ENCODE results near the gene NGEF. TPM values are rescaled to one million over a fixed set of nuclear protein-coding genes. Genes with fewer than 3 reads are reported as not detected.
A peak's percentile ranks its signal among the peaks of the same experiment; 100 is the strongest.

NGEF gene
- total and polyA plus RNA-seq, 9 donors: 0.66 to 4.8 (median 1.9) TPM

- Histone ChIP-seq H3K27ac (ENCODE audit: low read length) (no peak overlapping the region), H3K36me3 (ENCODE audit: control insufficient read depth, insufficient read depth, low read length) (no peaks in the 10 kb centered on the region), H3K4me3 (ENCODE audit: low read length) (no peak overlapping the region), H3K27me3 (ENCODE audit: control insufficient read depth, insufficient read depth, low read length) (peaks cover 4% of the 10 kb centered on the region), H3K9me3 (replicated peaks; ENCODE audit: control insufficient read depth, low read depth, low read length) (no peaks in the 10 kb centered on the region), H3K4me1 (ENCODE audit: control insufficient read depth, insufficient read depth, low read length) (no peaks in the 10 kb centered on the region)
- 62% methylated on average over 11 of the region's 11 CpGs for WGBS (ENCODE audit: insufficient coverage)
- DNase-seq: no peak
Observed at GRCh38 chr2:232951181-232951580, 61.9 kb downstream of the NGEF start.

GRCh38 chr2:232950751-232951150, 62.3 kb downstream of the NGEF start:
- H3K36me3 ChIP-seq (ENCODE audit: control insufficient read depth, insufficient read depth, low read length): no peaks in the 10 kb centered on the region
- DNase-seq: no peak
- H3K4me3 ChIP-seq (ENCODE audit: low read length): no peak overlapping the region
- peaks cover 4% of the 10 kb centered on the region for H3K27me3 ChIP-seq (ENCODE audit: control insufficient read depth, insufficient read depth, low read length)
- H3K27ac ChIP-seq (ENCODE audit: low read length): no peak overlapping the region
- WGBS (ENCODE audit: insufficient coverage): 71% methylated on average over 8 of the region's 8 CpGs
- H3K9me3 ChIP-seq (replicated peaks; ENCODE audit: control insufficient read depth, low read depth, low read length): no peaks in the 10 kb centered on the region
- H3K4me1 ChIP-seq (ENCODE audit: control insufficient read depth, insufficient read depth, low read length): no peaks in the 10 kb centered on the region

DNA sequence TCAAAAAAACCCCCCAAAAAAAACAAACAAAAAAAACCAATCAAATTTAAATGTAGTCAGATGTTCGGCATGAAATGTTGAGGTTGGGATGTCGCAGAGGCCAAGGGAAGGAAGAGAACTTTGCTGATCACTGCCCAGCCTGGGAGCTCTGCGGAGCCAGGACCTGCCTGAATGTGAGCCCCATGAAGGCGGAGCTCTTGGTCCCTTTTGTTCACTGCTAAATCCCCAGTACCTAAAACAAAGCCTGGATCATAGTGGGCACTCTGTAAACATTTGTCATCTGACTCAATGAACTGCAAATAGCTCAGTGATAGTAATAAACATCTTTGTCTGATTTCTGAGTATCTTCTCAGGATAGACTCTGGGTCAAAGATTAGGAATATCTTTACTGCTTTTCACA, 64.0 kb downstream of the NGEF start:
- WGBS (ENCODE audit: insufficient coverage): 90% methylated on average over 2 of the region's 4 CpGs
- no peaks in the 10 kb centered on the region for H3K4me1 ChIP-seq (ENCODE audit: control insufficient read depth, insufficient read depth, low read length)
- no peak for DNase-seq
- no peak overlapping the region for H3K27ac ChIP-seq (ENCODE audit: low read length)
- H3K36me3 ChIP-seq (ENCODE audit: control insufficient read depth, insufficient read depth, low read length): no peaks in the 10 kb centered on the region
- peaks cover 2% of the 10 kb centered on the region for H3K27me3 ChIP-seq (ENCODE audit: control insufficient read depth, insufficient read depth, low read length)
- no peaks in the 10 kb centered on the region for H3K9me3 ChIP-seq (replicated peaks; ENCODE audit: control insufficient read depth, low read depth, low read length)
- H3K4me3 ChIP-seq (ENCODE audit: low read length): no peak overlapping the region

GRCh38 chr2:232942831-232943230, 70.2 kb downstream of the NGEF start:
- Histone ChIP-seq H3K4me1 (ENCODE audit: control insufficient read depth, insufficient read depth, low read length) (no peaks in the 10 kb centered on the region), H3K4me3 (ENCODE audit: low read length) (no peak overlapping the region), H3K27ac (ENCODE audit: low read length) (no peak overlapping the region), H3K36me3 (ENCODE audit: control insufficient read depth, insufficient read depth, low read length) (no peaks in the 10 kb centered on the region), H3K27me3 (ENCODE audit: control insufficient read depth, insufficient read depth, low read length) (peaks cover 2% of the 10 kb centered on the region), H3K9me3 (replicated peaks; ENCODE audit: control insufficient read depth, low read depth, low read length) (no peaks in the 10 kb centered on the region)
- peak; percentile 27 for DNase-seq
- WGBS (ENCODE audit: insufficient coverage): no CpG with 5 or more reads among the region's 3 CpGs

DNA sequence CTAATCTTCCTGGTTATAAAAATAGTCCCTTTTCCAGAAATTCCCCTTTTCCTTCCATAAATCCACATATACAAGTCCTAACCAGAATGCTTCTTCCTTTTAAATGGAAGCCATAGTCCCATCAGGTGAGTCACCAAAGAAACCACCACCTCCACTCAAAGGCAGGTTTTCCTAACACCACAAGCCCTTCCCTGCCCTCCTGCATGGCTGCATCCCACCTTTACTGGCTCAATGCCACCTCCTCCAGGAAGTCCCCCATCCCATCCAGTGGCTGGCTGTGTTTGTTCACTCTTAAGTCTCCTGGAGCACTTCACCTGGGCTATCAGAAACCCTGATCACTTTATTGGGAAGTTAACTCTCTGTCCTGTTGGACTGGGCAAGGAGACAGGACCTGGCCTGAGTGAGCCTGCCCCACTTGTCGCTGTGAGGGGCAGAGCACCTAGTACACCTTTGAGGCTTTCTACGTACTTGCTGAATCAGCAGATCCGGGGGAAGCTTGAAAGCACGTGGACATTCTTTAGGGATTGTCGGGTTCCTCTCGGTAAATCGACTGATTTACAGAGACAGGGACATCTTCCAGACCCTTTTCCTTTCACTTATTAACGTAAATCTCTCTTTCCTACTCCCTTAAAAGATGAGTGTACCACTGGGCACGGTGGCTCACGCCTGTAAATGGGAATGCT, 71.0 kb downstream of the NGEF start:
- no peak for DNase-seq
- no peaks in the 10 kb centered on the region for H3K4me1 ChIP-seq (ENCODE audit: control insufficient read depth, insufficient read depth, low read length)
- 58% methylated on average over 6 of the region's 10 CpGs for WGBS (ENCODE audit: insufficient coverage)
- H3K27ac ChIP-seq (ENCODE audit: low read length): no peak overlapping the region
- no peaks in the 10 kb centered on the region for H3K36me3 ChIP-seq (ENCODE audit: control insufficient read depth, insufficient read depth, low read length)
- no peaks in the 10 kb centered on the region for H3K9me3 ChIP-seq (replicated peaks; ENCODE audit: control insufficient read depth, low read depth, low read length)
- H3K4me3 ChIP-seq (ENCODE audit: low read length): no peak overlapping the region
- peaks cover 5% of the 10 kb centered on the region for H3K27me3 ChIP-seq (ENCODE audit: control insufficient read depth, insufficient read depth, low read length)

DNA sequence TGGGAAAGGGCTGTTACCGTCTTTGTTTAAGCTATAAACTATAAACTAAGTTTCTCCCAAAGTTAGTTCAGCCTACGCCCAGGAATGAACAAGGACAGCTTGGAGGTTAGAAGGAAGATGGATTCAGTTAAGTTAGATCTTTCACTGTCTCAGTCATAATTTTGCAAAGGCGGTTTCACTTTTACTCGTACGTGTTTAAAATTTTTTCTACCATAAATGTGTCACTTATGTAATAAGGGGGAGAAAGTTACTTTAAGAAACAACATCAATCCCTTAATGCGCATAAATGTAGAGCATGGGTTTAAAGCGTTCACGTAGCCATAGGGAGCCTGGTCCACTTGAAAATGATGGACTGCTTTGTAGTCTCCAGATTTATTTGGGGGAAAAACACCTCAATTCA, 71.7 kb downstream of the NGEF start:
- Histone ChIP-seq H3K4me1 (ENCODE audit: control insufficient read depth, insufficient read depth, low read length) (no peaks in the 10 kb centered on the region), H3K27ac (ENCODE audit: low read length) (no peak overlapping the region), H3K27me3 (ENCODE audit: control insufficient read depth, insufficient read depth, low read length) (peaks cover 6% of the 10 kb centered on the region), H3K36me3 (ENCODE audit: control insufficient read depth, insufficient read depth, low read length) (no peaks in the 10 kb centered on the region), H3K9me3 (replicated peaks; ENCODE audit: control insufficient read depth, low read depth, low read length) (no peaks in the 10 kb centered on the region), H3K4me3 (ENCODE audit: low read length) (no peak overlapping the region)
- no CpG with 5 or more reads among the region's 8 CpGs for WGBS (ENCODE audit: insufficient coverage)
- DNase-seq: no peak

DNA sequence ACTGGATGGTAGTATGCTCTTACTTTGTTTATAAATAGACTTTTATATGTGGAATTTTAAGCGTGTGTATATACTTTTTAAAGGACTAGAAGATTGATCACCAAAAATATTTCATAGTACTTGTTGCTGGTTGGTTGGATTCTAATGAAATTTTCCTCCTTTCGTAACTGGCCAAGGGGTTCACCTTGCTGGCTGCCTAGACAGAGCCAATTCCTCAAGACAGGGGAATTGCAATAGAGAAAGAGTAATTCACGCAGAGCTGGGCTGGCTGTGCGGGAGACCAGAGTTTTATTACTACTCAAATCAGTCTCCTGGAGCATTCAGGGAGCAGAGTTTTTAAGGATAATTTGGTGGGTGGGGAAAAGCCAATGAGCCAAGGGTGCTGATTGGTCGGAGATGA, 72.3 kb downstream of the NGEF start:
- H3K36me3 ChIP-seq (ENCODE audit: control insufficient read depth, insufficient read depth, low read length): no peaks in the 10 kb centered on the region
- no peak for DNase-seq

DNA sequence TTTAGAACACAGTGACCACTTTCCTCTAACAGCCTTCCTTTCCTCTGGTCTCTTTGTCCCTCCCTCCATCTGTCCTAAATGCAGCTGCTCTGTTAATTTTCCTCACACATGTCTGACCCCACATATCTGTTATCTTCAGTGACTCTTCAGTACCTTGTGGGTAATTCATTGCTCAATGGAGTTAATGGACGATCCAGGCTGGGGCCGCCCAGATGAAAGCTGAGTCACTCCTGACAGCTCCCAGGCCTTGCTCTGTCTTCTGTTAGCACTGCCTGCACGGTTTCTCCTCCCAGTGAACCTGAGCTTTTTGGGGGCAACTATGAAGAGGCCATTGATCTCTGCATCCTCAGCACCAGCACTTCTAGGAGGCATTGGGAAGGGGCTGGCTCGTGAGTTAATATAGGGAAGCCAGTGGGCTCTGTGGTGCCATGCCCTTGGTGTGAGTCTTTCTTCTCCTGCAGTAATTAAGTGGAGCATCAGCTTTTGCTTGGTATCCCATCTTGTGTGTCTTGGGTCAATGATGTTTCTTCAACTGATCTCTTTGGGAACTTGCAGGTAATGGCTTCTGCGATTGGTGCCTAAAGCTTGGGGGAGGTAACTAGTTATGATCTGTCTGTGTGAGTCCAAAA, 75.7 kb downstream of the NGEF start:
- Histone ChIP-seq H3K27me3 (ENCODE audit: control insufficient read depth, insufficient read depth, low read length) (peaks cover 12% of the 10 kb centered on the region), H3K9me3 (replicated peaks; ENCODE audit: control insufficient read depth, low read depth, low read length) (no peaks in the 10 kb centered on the region), H3K4me1 (ENCODE audit: control insufficient read depth, insufficient read depth, low read length) (no peaks in the 10 kb centered on the region), H3K27ac (ENCODE audit: low read length) (no peak overlapping the region), H3K4me3 (ENCODE audit: low read length) (no peak overlapping the region), H3K36me3 (ENCODE audit: control insufficient read depth, insufficient read depth, low read length) (no peaks in the 10 kb centered on the region)
- WGBS (ENCODE audit: insufficient coverage): 47% methylated on average over 4 of the region's 5 CpGs
- no peak for DNase-seq

More for the DNA sequence above, 72.3 kb downstream of the NGEF start:
- 86% methylated on average over 1 of the region's 5 CpGs for WGBS (ENCODE audit: insufficient coverage)
- no peak overlapping the region for H3K27ac ChIP-seq (ENCODE audit: low read length)
- no peaks in the 10 kb centered on the region for H3K9me3 ChIP-seq (replicated peaks; ENCODE audit: control insufficient read depth, low read depth, low read length)
- no peak overlapping the region for H3K4me3 ChIP-seq (ENCODE audit: low read length)
- H3K27me3 ChIP-seq (ENCODE audit: control insufficient read depth, insufficient read depth, low read length): peaks cover 9% of the 10 kb centered on the region
- no peaks in the 10 kb centered on the region for H3K4me1 ChIP-seq (ENCODE audit: control insufficient read depth, insufficient read depth, low read length)

GRCh38 chr2:232931636-232932035, 81.4 kb downstream of the NGEF start:
- no peak for DNase-seq
- Histone ChIP-seq H3K4me3 (ENCODE audit: low read length) (no peak overlapping the region), H3K36me3 (ENCODE audit: control insufficient read depth, insufficient read depth, low read length) (no peaks in the 10 kb centered on the region), H3K27me3 (ENCODE audit: control insufficient read depth, insufficient read depth, low read length) (peaks cover 49% of the 10 kb centered on the region), H3K9me3 (replicated peaks; ENCODE audit: control insufficient read depth, low read depth, low read length) (no peaks in the 10 kb centered on the region), H3K27ac (ENCODE audit: low read length) (no peak overlapping the region), H3K4me1 (ENCODE audit: control insufficient read depth, insufficient read depth, low read length) (peaks cover 14% of the 10 kb centered on the region)
- 58% methylated on average over 3 of the region's 4 CpGs for WGBS (ENCODE audit: insufficient coverage)

DNA sequence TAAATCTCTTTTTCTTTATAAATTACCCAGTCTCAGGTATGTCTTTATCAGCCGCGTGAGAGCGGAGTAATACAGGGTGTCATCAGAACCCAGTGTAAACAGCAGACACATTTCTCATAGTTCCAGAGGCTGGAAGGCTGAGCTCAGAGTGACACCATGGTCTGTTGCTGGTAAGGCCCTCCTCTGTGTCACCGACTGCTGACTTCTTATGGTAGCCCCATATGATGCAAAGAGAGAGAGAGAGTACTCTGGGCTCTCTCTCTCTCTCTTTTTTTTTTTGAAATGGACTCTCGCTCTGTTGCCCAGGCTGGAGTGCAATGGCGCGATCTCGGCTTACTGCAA, 83.0 kb downstream of the NGEF start:
- peaks cover 62% of the 10 kb centered on the region for H3K27me3 ChIP-seq (ENCODE audit: control insufficient read depth, insufficient read depth, low read length)
- no peaks in the 10 kb centered on the region for H3K36me3 ChIP-seq (ENCODE audit: control insufficient read depth, insufficient read depth, low read length)
- no peak overlapping the region for H3K4me3 ChIP-seq (ENCODE audit: low read length)
- WGBS (ENCODE audit: insufficient coverage): 95% methylated on average over 4 of the region's 8 CpGs
- no peak for DNase-seq
- peaks cover 29% of the 10 kb centered on the region for H3K4me1 ChIP-seq (ENCODE audit: control insufficient read depth, insufficient read depth, low read length)
- no peaks in the 10 kb centered on the region for H3K9me3 ChIP-seq (replicated peaks; ENCODE audit: control insufficient read depth, low read depth, low read length)
- no peak overlapping the region for H3K27ac ChIP-seq (ENCODE audit: low read length)
